HG03196 (cell line): ENCODE measurements around the gene CNGA2.

Experiments
- ATAC-seq: cut with Tn5 transposase; IDR thresholded peaks from one replicate; pipeline ENCODE4 v1.9.1; 2021; ENCODE audit not compliant: unreplicated experiment

Gene CNGA2

GRCh38 chrX:151711154-151711553, 23.4 kb upstream of the CNGA2 start:
- ATAC-seq: no peak

GRCh38 chrX:151711787-151712186, 22.8 kb upstream of the CNGA2 start:
- no peak for ATAC-seq

- no peak for ATAC-seq
Observed at GRCh38 chrX:151712253-151712652, 22.3 kb upstream of the CNGA2 start.

- no peak for ATAC-seq
Observed at GRCh38 chrX:151713849-151714248, 20.7 kb upstream of the CNGA2 start.

GRCh38 chrX:151714362-151714761, 20.2 kb upstream of the CNGA2 start:
- ATAC-seq: no peak

- ATAC-seq: no peak
Observed at GRCh38 chrX:151715752-151716151, 18.8 kb upstream of the CNGA2 start, which contains the start of gene FATE1. FATE1 (plus strand) TSS chrX:151716035; CDS start chrX:151716120, 85 bp downstream.

GRCh38 chrX:151722241-151722846, 12.2 kb upstream of the CNGA2 start:
- ATAC-seq: no peak

GRCh38 chrX:151723156-151723760, 11.3 kb upstream of the CNGA2 start:
- no peak for ATAC-seq

- ATAC-seq: no peak
Observed at GRCh38 chrX:151724563-151725337, 9.8 kb upstream of the CNGA2 start.

GRCh38 chrX:151725338-151725614, 9.3 kb upstream of the CNGA2 start:
- no peak for ATAC-seq

- ATAC-seq: no peak
Observed at GRCh38 chrX:151726751-151727150, 7.8 kb upstream of the CNGA2 start.

- no peak for ATAC-seq
Observed at GRCh38 chrX:151727346-151727745, 7.2 kb upstream of the CNGA2 start.

GRCh38 chrX:151729056-151729725, 5.4 kb upstream of the CNGA2 start:
- ATAC-seq: no peak

GRCh38 chrX:151735219-151735618, 673 bp downstream of the CNGA2 start:
- ATAC-seq: no peak

- no peak for ATAC-seq
Observed at GRCh38 chrX:151736685-151737084, 2.1 kb downstream of the CNGA2 start.

GRCh38 chrX:151737494-151737893, 2.9 kb downstream of the CNGA2 start:
- no peak for ATAC-seq

GRCh38 chrX:151738751-151739150, 4.2 kb downstream of the CNGA2 start:
- no peak for ATAC-seq

GRCh38 chrX:151741606-151742005, 7.1 kb downstream of the CNGA2 start:
- no peak for ATAC-seq

- ATAC-seq: no peak
Observed at GRCh38 chrX:151742311-151742710, 7.8 kb downstream of the CNGA2 start.

GRCh38 chrX:151743651-151744470, 9.3 kb downstream of the CNGA2 start:
- ATAC-seq: no peak

GRCh38 chrX:151745651-151746050, 11.1 kb downstream of the CNGA2 start:
- ATAC-seq: no peak
